Panc1 (cell line): Measurements from ENCODE around the gene ZBTB11. TPM values are rescaled to one million over a fixed set of nuclear protein-coding genes. Genes with fewer than 3 reads are reported as not detected.

ENCODE experiments used
- ATAC-seq: fragments of 200-7000 bp; cut with Tn5 transposase; 2 replicates; pipeline ENCODE4 v1.9.1; 2020; ENCODE audit warnings: mild to moderate bottlenecking, moderate library complexity
- BruUV-seq: library from RNA; stranded (reverse); fragments of 400-500 nt; replicated peaks from 2 replicates; lab custom pipeline; 2021; lab: Mats Ljungman, UMichigan
- CTCF ChIA-PET: fragments of 300-600 bp; sonication (Branson Sonifier 250); formaldehyde crosslinking; loops from one replicate; lab custom pipeline; 2022; ENCODE audit warnings: antibody characterized with exemption; lab: Charles Lee
- POLR2A ChIA-PET: fragments of 300-600 bp; sonication (Branson Sonifier 250); formaldehyde crosslinking; loops from one replicate; lab custom pipeline; 2022; ENCODE audit warnings: antibody characterized with exemption; lab: Charles Lee
- DNase-seq: peaks from one replicate; pipeline ENCODE4 v3.0.0-alpha.2; 2010; ENCODE audit warnings: low read depth, low spot score
- H3K27ac ChIP-seq: 2 replicates; pipeline ENCODE4 v1.5.1; 2011; ENCODE audit warnings: mild to moderate bottlenecking, low read length, inconsistent platforms
- H3K27me3 ChIP-seq: fragments of 200-500 bp; sonication (Bioruptor generic); 2 replicates; pipeline ENCODE4 v1.6.0; 2014; ENCODE audit warnings: low read length, inconsistent platforms; ENCODE audit not compliant: control insufficient read depth, insufficient read depth
- H3K36me3 ChIP-seq: fragments of 200-500 bp; sonication (Bioruptor generic); 2 replicates; pipeline ENCODE4 v1.5.1; 2014; ENCODE audit warnings: inconsistent platforms, mild to moderate bottlenecking, low read length, moderate library complexity; ENCODE audit not compliant: control insufficient read depth, insufficient read depth
- H3K4me1 ChIP-seq: 2 replicates; pipeline ENCODE4 v1.5.1; 2011; ENCODE audit warnings: inconsistent platforms, mild to moderate bottlenecking, low read length, moderate library complexity; ENCODE audit not compliant: control insufficient read depth, insufficient read depth
- H3K4me3 ChIP-seq, 2 experiments: 2 replicates each; pipeline ENCODE4 v1.5.1; 2011 to 2012; ENCODE audit warnings: low read depth in 2 of 2, low read length in 2 of 2, mild to moderate bottlenecking in 2 of 2, inconsistent platforms in 1 of 2, moderate library complexity in 1 of 2
- H3K9me3 ChIP-seq: fragments of 200-500 bp; sonication (Bioruptor generic); 2 replicates; pipeline ENCODE4 v1.5.1; 2014; ENCODE audit warnings: low read depth, mild to moderate bottlenecking, inconsistent platforms, low read length, moderate library complexity; ENCODE audit not compliant: control insufficient read depth, insufficient read depth
- CTCF ChIP-seq: fragments of 450-650 bp; IDR thresholded peaks from 2 replicates; pipeline ENCODE4 v1.5.1; 2017; ENCODE audit warnings: mild to moderate bottlenecking
- POLR2AphosphoS5 ChIP-seq: IDR thresholded peaks from 2 replicates; pipeline ENCODE4 v1.6.1; 2012; ENCODE audit warnings: mild to moderate bottlenecking, low read depth, low read length, moderate library complexity
- REST ChIP-seq, 2 experiments: IDR thresholded peaks; 2 replicates each; pipeline ENCODE4 v1.6.1; 2011 to 2012; ENCODE audit warnings: low read depth in 2 of 2, control low read depth in 1 of 2, low read length in 1 of 2, mild to moderate bottlenecking in 1 of 2, moderate library complexity in 1 of 2; ENCODE audit not compliant: insufficient read depth in 1 of 2
- SIN3A ChIP-seq: IDR thresholded peaks from 2 replicates; pipeline ENCODE4 v1.6.1; 2012; ENCODE audit warnings: low read depth, mild to moderate bottlenecking, low read length, moderate library complexity, borderline replicate concordance; ENCODE audit not compliant: insufficient read depth
- TCF7L2 ChIP-seq: IDR thresholded peaks from 2 replicates; pipeline ENCODE4 v1.6.1; 2011; ENCODE audit warnings: mild to moderate bottlenecking, low read depth, low read length, inconsistent platforms
- in situ Hi-C: cut with HindIII; loops from 2 replicates; pipeline ENCODE4 v1.10.0; 2016; ENCODE audit warnings: low sequenced_read_pairs, low pct_unique_long_range_greater_than_20kb
- intact Hi-C: fragments of 100-400 bp; cut with micrococcal nuclease; formaldehyde crosslinking; loops from one replicate; pipeline ENCODE4 v1.10.0; 2022; ENCODE audit not compliant: unreplicated experiment
- total RNA-seq: library from RNA; stranded (reverse); gene quantifications from one replicate; pipeline ENCODE4 v1.2.1, GENCODE V29; 2021; ENCODE audit not compliant: unreplicated experiment

Gene ZBTB11
- total RNA-seq, 1 experiment from 2014 or later: 20.1 TPM

GRCh38 chr3:101720851-101721840, 44.2 kb upstream of the ZBTB11 start:
- Histone ChIP-seq H3K4me3 (no peak overlapping the region), H3K9me3 (no peaks in the 10 kb centered on the region), H3K27ac (no peak overlapping the region), H3K27me3 (no peaks in the 10 kb centered on the region), H3K4me1 (peaks cover 4% of the 10 kb centered on the region; the same call in 1 of the 2 replicates), H3K36me3 (no peaks in the 10 kb centered on the region; the same call in 1 of the 2 replicates)
- DNase-seq (no peak), ATAC-seq (no peak)
- CTCF ChIA-PET: interaction anchor here (0.6 kb wide), 1 partner anchor 455 kb away, joined by 10 read pairs; no protein-coding TSS in a partner anchor
- TF ChIP-seq REST (IDR thresholded peaks at IDR 0.05; ENCODE audit: insufficient read depth in 1 of 2, low read depth in 2 of 2, low read length in 1 of 2) (no peak), TCF7L2 (no peak), POLR2AphosphoS5 (no peak), CTCF (no peak), SIN3A (no peak)
- POLR2A ChIA-PET: no interaction called here
- intact Hi-C loops (no loop called here), in situ Hi-C loops (no loop called here)
- no TSS peak for BruUV-seq

GRCh38 chr3:101719604-101720185, 42.8 kb upstream of the ZBTB11 start:
- H3K4me3 ChIP-seq: no peak overlapping the region
- H3K27me3 ChIP-seq: no peaks in the 10 kb centered on the region
- TF ChIP-seq CTCF: no peak
- TF ChIP-seq SIN3A: no peak
- TF ChIP-seq POLR2AphosphoS5: no peak
- TF ChIP-seq REST (IDR thresholded peaks at IDR 0.05; ENCODE audit: insufficient read depth in 1 of 2, low read depth in 2 of 2, low read length in 1 of 2): no peak
- TF ChIP-seq TCF7L2: no peak
- no peaks in the 10 kb centered on the region for H3K9me3 ChIP-seq
- POLR2A ChIA-PET: interaction anchor here (0.6 kb wide), 1 partner anchor 10 kb away, joined by 3 read pairs; no protein-coding TSS in a partner anchor
- CTCF ChIA-PET: no interaction called here
- H3K27ac ChIP-seq: no peak overlapping the region
- in situ Hi-C loops: no loop called here
- no peaks in the 10 kb centered on the region for H3K36me3 ChIP-seq
- DNase-seq (no peak), ATAC-seq (no peak)
- H3K4me1 ChIP-seq: no peaks in the 10 kb centered on the region
- no TSS peak for BruUV-seq
- intact Hi-C loops: no loop called here
